GM19240 (cell line): ENCODE data around the gene MRLN.

Source experiments
- DNase-seq: peaks from one replicate; pipeline ENCODE4 v3.0.0; 2011; ENCODE audit warnings: low spot score; ENCODE audit not compliant: insufficient read length

Gene MRLN

DNA sequence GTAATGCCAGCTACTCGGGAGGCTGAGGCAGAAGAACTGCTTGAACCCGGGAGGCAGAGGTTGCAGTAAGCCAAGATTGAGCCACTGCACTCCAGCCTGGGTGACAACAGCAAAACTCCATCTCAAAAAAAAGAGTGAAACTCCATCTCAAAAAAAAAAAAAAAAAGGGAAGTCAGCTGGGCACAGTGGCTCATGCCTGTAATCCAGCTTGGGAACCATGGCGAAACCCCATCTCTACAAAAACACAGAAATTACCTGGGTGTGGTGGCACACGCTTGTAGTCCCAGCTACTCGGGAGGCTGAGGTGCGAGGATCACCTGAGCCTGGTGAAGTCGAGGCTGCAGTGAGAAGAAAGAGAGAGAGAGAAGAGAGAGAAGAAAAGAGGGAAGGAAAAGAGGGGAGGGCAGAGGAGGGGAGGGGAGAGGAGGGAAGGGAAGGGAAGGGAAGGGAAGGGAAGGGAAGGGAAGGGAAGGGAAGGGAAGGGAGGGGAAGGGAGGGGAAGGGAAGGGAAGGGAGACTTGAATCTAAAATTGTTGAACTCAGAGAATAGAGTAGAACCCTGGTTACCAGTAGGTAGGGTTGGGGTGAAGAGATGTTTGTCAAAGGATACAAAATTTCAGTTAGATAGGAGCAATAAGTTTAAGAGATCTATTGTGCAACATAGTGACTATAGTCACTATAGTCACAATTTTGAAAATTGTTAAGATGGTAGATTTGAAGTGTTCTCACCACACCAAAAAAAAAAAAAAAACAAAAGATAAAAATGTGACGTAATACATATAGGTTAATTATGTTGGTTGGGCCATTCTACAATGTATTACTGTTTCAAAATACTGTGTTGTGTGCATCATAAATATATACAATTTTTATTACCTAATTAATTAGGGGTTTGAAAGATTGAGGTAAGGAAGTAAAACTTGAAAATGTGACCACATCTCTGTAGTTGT, 46.1 kb downstream of the MRLN start:
- DNase-seq, result no peak

DNA sequence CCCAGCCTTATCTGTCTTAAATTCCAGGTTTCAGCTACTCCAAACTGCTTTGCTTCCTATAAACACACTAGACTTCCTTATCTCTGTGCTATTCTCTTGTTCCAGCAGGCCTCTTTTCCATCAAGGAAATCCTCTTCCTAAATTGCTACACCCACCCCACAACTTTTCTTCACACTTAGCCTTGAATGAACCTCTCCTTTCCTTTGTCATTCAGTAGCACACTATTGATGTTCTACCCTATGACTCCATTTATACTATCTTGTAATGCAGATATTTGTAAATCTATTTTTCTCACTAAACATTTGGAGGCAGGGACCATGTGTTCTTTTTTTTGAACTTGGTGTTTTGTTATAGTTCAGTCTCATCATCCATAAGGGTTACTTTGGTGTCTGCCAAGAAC, 47.3 kb downstream of the MRLN start:
- DNase-seq, result no peak

DNA sequence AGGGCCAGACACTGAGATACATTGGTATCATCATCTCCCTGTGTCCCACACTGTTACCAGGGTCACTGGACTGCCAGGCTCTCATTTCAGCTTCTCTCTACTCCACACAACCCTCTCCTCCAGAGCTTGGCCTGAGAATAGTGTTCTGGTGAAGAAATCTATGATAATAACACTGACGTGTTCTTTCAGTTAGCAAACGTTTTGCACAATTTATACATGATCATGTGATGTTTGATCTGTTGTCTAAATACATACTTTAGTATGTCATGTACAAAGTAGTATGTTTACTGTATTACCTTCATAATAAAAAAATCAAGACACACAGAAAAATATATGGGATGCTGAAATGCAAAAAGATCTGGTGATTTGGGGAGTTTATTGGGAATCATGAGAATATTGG, 48.6 kb downstream of the MRLN start:
- DNase-seq, result no peak

DNA sequence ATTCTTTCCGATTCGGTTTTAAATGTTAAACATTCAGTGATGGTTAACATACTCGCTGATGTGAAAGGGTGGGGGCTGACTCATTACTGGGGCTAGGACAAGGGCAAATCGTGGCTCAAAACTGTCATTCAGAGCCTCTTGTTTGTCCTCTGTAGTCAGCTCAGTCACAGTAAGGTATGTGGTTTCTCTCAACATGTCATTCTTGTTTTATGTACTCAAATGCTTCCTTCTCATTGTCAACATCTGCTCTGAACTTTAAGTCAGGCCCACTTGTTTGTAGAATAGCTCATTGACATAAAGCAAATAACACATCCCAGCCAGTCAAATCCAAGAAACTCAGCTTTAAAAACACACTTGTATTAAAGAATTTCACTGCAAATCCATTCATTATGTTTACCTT, 50.9 kb downstream of the MRLN start:
- DNase-seq, result no peak

DNA sequence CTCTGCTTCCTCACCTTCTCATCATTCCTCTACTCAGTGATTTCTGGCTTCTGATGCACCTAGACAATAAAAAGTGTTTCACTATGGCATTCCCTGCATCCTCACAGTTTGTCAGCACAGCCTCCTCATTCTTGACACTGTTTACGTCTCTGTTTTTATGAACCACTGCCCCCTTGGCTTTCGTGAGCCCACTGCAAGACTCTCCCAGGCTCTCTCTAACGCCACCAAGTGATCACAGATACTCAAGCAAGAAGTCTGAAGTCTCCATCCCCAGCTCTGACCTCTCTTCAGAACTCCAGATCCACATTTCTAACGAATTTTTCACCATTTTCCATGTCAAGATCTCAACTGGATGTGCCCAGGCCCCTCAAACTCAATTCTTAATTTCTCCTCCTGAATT, 52.5 kb downstream of the MRLN start:
- no peak for DNase-seq

DNA sequence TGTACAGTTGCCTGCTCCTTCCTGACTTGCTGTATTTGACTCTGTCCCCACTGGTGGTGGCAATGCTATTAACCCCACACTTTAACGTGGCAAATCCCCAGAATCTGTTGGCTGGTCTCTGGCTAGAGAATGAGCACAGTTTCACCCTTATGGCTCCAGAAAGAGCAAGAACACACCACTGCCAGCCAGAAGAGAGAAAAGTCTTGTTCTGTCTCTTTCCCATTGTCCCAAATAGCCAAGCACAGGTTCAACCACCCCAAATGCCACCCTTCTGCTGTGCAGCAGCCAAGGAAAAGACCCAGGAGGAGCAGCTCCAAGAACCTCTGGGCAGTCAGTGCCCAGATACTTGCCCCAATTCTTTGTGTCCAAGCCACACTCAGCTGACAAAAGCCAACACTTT, 54.9 kb downstream of the MRLN start:
- no peak for DNase-seq

DNA sequence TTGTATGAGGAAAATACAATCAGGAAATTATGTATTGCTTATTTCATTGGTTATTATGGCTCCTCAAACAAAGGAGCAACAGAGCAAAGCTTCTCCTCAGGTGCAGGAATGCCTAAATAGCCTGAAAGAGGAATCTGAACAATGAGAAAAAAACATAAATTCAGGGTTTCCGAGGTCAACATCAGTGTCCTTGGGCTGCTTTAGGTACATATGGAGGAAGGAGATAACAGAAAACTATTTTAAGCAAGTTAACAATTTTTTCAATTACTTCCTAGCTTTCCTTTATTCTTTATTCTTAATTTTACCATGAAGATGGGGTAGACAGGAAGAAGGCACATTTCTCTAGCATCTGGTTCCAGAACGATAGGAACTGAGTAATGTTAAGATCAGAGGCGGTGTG, 57.6 kb downstream of the MRLN start:
- DNase-seq, result no peak

DNA sequence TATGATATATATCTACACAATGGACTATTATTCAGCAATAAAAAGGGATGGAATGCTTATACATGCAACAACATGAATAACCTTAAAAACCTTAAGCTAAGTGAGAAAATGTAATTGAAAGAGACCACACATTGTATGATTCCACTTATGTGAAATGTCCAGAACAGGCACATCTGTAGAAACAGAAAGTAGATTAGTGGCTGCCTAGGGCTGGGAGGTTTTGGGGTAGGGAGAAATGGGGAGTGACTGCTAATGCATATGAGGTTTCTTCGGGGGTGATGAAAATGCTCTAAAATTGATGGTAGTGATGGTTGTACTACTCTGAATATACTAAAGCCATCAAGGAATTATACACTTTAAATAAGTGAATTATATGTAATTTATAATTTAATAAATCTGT, 58.3 kb downstream of the MRLN start:
- DNase-seq, result no peak

DNA sequence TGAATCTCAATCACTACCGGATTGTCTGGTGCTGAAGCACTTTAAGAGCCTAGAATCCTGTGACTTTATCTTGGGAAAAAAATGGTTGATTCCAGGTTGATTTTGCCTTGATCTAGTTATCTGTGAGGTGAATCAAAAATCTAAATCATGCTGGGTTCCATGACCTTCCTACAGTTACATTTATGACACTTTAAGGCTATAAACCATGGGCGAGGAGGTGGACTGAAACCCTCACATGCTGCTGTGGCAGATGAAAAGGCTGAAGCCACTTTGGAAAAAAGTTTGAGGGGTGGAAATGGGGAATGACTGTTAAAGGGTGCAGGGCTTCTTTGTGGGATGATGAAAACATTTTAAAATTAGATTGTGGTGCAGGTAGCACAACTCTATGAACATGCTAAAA, 61.1 kb downstream of the MRLN start:
- DNase-seq, result no peak

DNA sequence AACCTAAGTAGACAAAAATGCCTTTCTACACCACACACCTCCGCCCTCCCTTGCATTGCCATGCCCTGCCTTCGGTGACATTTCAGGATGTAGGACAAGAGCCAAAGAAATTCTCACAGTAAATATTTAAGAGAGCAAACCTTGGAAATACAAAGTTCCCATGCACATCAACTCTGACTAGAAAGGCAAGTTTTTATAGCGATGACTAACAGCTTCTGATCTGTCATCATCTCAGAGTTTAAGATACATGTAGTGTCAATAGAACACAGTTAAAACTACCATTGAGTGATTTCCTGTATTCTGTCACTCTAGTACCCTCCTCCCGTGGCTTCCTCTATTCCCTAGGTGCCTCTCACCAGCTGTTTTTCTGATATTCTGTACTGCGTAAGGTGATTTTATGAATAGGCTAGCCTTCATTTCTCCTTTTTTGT, 64.3 kb downstream of the MRLN start:
- DNase-seq, result no peak

DNA sequence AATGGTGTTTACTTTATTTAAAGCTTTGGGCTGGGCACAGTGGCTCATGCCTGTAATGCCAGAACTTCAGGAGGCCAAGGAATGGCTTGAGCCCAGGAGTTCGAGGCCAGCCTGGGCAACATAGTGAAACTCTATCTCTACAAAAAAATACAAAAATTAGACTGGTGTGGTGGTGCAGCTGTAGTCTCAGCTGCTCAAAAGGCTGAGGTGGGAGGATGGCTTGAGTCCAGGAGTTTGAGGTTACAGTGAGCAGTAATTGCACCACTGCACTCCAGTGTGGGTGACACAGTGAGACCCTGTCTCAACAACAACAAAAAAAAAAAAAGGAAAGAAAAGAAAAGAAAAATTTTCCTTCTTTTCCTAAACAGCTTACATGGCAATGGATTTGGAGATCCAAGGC, 65.6 kb downstream of the MRLN start:
- DNase-seq, result no peak
